GM19025 (cell line): ENCODE measurements around the gene FLYWCH2.
A peak's percentile ranks its signal among the peaks of the same experiment; 100 is the strongest.
"Not testable (repeated sequence)": the region's sequence is repeated elsewhere in the genome, so short reads cannot be mapped to it uniquely, and the experiment has no call there.

Experiments
- ATAC-seq: cut with Tn5 transposase; IDR thresholded peaks from one replicate; pipeline ENCODE4 v1.9.1; 2021; ENCODE audit warnings: mild to moderate bottlenecking, low read depth, moderate library complexity; ENCODE audit not compliant: unreplicated experiment

The FLYWCH2 gene

DNA sequence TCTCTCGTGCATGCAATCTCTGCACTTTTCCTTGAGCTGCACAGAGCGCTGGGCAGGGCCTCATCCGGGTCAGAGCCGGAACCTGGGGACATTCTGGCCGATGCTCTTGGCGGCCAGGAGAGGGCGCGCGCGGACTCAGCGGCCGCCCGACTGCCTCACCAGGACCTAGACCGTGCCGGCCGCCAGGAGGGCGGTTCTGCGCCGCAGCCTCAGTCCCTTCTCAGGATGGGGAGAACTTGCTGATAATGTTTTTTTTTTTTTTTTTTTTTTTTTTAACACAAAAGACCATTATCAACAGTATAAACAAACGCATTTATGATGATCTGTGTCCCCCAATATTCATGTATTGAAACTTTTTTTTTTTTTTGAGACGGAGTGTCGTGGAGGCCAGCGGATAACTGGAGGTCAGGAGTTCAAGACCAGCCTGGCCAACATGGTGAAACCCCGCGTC is 8.1 kb upstream of the FLYWCH2 start:
- ATAC-seq, result peak; percentile 64

DNA sequence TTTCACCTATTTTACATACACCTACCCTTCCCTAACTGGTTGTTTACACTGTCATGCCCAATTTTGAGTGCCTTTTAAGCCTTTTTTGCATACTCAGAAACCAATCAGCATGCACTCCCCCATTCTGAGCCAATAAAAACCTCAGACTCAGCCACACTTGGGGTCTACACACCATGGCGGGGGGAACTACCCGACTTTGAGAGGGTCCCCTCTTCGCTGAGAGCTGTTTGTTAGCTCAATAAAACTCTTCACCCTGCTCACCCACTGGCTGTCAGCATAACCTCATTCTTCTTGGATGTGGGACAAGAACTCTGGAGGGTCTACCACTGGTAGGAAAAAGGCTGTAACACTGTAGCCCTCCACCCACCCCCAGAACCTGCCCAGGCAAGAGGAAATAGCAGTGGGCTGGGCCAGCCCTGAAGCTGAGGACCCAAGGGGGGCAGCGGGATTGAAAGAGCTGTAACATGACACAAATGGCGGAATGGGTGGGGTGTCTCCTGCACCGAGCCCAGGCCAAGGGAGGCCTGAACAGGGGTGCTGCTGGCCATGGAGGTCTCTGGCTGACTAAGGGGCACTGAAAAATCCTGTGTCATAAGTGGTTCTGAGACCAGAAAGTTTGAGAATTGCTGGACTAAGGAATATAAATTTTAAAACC is 3.0 kb upstream of the FLYWCH2 start:
- ATAC-seq, result no peak

DNA sequence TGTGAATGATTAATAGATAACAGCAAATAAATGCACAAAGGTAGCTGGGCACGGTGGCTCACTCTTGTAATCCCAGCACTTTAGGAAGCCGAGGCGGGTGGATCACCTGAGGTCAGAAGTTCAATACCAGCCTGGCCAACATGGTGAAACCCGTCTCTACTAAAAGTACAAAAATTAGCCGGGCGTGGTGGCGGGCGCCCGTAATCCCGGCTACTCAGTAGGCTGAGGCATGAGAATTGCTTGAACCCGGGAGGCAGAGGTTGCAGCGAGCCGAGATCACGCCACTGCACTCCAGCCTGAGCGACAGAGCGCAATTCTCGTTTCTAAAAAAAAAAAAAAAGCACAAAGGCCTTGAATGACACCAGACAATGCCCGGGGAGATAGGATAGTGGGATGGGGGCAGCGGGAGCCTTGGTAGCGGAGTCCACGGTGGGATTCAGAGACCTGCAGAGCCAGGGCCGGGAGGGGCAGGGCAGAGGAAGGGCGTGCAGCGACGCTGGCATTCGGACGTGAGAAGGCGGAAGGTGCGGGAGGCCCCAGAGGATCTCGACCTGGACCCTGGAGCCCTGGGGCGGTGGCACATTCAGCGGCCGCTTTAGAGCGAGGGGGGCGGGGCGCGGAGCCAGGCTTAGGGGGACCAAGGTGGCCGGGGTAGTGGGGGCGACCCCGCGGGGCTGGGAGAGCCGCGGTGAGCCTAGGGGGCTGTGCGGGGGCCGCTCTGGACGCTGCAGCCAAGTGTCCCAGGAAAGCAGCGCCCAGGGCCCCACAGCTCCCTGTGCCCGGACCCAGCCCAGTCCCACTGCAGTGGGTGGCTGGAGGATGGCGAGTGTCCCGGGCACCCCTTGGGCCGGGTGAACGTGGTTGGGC is 999 bp upstream of the FLYWCH2 start:
- no peak for ATAC-seq

DNA sequence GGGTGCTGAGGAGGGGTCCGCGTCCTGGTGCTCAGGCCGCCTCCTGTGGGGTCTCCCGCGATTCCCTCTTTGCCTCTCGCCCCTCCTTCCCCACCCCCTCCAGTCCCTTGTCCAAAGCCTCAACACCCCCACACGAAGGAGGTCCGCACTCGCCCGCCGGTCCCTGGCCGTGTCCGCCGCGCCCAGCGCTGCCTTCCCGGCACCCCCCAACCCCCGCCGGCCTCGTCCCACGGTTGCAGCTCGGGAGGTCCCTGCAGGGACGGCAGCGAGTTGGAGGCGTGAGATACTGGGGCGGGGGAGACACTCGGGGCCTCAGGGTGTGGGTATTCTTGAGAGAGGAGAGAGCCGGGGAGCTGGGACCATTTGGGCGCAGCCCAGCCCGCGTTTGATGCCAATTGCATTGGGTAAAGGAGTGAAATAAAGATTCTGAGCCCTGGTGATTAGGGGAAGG is 468 bp downstream of the FLYWCH2 start:
- ATAC-seq, result no peak

DNA sequence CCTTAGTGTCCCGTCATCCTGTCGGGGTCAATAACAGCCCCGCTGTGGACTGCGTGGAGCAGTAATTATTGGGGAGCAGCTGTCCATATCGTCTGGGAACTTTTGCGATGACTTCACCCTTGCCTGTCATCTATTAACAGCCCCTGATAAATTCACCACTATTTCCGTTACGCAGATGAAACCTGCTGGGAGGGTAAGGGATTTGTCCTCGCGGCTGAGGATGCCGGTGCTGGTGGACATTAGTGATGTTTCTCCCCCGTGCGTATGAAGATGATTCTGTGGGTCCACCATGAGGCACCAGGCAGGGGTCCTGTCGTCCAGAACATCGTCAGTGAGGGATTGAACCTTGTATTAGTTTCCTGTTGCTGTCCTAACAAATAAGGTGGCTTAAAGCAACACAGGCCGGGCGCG is 1.0 kb downstream of the FLYWCH2 start:
- ATAC-seq, result no peak

DNA sequence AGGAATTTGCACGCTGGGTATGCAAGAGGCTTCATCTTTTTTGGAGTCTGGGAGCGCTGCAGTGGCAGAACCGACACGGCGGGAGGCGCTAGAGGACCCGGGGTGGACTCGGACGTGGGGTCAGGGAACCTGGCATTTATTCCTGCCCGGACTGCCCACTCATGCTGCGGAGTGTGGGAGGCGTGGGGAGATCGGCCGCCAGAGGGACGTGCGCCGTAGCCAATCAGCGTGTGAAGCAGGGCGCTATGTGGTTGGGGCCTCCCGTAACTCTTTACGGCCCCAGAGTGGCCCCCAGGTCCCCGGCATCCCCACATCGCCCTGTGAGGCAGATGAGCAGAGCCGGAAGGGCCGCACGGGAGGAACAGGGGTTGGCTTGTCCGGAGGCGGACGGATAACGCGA is 11.2 kb downstream of the FLYWCH2 start:
- no peak for ATAC-seq

DNA sequence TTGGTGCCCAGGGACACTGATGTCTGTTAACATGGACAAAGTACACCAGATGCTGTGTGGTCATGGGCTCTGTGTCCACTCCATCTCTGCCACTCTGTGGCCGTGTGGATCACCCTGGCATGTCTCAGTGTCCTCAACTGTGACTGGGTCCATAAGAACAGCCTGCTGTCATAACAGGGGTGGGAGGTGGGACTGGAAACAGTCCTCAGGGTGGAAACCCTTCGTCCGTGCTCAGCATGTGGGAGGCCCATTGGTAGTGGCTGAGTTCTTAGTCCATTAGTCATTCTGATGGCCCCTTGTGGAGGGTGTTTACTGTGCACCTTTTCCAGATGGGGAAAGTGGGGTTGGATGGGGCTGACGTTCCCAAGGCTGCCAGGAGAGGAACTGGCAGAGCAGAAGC is 12.8 kb downstream of the FLYWCH2 start:
- ATAC-seq, result no peak

DNA sequence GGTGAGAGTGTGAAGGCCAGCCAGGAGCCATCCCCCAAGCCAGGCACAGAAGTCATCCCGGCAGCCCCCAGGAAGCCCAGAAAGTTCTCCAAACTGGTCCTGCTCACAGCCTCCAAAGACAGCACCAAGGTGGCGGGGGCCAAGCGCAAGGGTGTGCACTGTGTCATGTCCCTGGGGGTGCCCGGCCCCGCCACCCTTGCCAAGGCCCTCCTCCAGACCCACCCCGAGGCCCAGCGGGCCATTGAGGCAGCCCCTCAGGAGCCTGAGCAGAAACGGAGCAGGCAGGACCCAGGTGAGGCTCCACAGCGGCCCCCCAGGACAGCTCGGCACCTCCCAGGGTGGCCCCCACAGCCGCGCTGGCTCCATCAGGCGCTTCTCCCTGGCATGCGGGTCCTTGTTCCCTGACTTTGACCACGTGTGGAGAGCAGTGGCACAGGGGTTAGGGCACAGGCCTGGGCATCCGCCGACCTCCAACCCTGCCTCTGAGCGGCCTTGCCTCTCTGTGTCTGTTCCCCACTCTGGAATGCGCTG is 13.5 kb downstream of the FLYWCH2 start:
- ATAC-seq, result no peak

DNA sequence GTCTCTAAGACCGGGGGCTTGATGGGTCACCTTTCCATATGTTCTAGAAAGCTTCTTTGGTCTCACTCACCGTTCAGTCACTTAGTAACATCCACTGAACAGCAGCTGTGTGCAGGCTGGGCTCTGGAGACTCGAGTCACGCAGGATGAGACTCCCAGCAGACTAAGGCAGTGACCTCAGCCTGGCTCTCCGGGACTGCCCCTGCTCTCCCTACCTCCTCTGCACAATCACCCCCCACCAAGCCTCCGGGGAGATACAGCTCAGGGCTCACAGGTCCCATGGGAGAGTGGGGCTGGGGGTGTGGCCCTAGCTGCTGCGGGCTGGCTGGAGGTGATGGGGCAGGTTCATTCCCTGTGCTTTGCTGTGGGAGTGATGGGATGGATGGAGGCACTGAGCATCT is 14.1 kb downstream of the FLYWCH2 start:
- peak; percentile 67 for ATAC-seq

DNA sequence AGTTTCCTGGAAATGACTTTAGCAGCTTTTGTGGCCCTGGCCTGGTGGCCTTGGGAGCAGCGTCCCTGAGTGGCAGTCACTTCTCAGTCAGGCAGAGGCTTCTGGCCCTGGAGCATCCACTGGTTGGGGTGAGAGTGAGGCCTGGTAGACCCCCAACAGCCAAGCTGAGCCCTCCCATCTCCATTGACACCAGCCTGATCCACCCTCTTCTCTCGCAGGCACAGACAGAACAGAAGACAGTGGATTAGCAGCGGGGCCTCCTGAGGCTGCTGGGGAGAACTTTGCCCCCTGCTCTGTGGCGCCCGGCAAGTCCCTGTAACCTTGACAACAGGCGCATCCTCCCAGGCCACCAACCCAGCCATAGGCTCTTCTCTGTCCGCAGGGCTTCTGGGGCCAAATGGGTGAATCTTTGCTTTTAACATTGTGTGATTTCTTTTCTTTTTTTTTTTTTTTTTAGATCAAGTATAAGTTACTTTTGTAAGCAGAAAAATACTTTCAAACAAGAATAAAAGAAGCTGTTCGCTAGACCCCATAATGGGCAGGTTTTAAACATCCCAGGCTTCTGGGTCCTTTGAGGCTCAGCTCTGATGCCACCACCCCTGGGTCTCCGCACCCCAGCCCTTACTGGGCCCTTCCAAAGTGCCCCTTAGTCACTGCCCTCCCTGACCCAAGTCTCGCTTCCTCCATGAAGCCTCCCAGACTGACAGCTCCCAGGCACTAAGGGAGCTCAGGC is 16.0 kb downstream of the FLYWCH2 start:
- ATAC-seq, result no peak

DNA sequence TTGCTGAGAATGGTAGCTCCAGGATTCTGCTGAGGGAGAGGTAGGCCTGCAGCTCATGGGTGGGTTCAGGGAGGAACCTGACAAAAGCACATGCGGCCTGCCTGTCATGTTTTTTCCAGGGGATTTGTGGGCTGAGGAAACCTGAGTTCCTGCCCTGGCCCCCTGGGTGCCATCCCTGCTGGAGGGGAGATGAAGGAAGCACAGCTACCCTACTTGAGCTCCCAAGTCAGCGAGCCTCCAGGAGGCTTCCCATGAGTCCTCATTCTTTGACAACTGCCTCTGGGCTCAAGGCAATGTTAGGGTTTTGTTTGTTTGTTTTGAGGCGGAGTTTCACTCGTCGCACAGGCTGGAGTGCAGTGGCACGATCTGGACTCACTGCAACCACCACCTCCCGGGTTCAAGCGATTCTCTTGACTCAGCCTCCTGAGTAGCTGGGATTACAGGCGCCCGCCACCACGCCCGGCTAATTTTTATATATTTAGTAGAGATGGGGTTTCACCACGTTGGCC is 16.6 kb downstream of the FLYWCH2 start:
- ATAC-seq, result no peak

DNA sequence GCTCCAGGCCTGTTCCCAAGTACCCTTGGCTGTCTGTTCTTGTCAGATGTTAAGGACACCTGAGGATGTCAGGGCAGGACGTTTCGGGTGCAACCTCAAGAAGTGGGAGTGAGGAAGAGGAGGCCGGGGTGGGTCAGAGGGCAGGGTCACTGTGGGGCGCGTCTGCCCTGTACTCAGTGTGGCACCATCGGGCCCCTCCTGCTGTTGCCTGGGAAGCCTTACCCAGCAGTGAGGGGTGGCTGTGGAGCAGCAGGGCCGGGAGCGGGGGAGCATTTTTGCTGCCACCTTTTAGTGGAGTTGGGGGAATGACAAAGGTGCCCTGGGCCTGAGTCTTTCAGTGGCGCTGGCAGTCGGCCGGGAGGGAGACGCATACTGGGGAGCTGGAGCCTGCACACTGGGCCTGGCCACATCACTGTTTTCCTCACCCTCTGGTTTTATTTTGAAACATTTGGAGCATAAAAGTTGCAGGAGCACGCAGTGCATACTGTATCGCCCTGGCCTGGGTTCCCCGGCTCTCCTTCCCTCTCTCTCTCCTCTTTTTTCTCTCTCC is 17.6 kb downstream of the FLYWCH2 start:
- ATAC-seq, result no peak

DNA sequence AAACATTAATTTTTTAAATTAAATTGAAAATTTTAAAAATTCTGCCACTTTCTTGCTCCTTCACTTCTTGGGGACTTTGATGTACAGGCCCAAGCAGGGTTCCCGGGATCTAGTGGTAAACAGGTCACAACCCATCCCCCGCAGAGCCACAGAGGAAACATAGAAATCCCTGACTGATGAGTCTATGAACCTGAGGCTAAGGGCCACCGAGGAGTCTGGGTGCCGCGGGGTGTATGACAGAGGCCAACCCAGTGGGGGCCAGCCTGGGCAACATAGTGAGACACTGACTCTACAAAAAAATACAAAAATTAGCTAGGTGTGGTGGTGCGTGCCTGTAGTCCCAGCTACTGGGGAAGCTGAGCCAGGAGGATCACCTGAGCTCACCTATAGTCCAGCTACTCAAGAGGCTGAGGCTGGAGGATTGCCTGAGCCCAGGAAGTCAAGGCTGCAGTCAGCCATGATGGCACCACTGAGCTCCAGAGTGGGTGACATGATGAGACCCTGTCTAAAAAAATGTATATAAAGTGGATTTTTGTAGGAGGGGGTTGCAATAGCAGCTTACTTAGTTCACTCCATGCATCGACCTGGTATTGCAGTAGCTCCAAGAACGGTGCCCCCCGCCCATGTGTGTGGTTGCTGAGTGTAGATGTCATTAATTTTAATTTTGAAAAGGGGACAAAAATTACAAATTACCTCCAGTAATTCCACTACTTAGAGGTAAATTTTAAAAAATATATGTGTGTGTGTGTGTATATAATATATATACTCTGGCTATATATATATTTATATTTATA is 19.5 kb downstream of the FLYWCH2 start:
- ATAC-seq, result no peak

DNA sequence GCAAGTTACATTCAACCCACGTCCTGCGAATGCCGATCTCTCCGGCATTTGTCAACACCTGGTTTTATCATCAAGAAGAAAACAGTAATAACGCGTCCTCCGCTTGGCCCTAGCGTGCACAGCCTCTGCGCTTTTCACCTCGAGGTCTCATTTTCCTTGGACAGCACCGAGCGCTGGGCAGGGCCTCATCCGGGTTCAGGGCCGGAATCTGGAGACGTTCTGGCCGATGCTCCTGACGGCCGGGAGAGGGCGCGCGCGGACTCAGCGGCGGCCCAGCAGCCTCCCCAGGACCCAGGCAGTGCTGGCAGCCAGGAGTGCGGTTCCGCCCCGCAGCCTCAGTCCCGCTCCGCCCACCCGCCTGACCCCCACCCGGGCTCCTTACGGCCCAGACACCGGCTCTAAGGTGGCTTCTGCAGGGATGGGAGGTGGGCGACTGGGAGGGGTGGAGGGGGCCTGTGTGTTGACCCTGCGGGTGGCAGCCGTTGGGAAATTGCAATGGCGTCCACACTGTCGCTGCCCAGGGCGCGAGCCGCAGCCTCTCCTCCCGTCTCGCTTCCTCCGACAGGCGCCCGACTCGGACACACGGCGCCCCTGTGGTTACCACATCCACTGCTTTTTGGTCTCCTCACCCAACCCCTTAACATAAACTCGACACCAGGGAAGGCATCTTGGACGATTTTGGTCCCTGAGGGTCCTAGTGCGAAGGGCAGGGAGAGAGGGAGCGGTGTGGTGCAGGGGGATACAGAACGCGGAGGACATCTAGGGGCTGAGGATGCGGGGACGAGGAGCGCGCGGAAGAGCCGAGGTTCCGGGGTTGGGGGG is 21.3 kb downstream of the FLYWCH2 start:
- peak; percentile 40 for ATAC-seq

DNA sequence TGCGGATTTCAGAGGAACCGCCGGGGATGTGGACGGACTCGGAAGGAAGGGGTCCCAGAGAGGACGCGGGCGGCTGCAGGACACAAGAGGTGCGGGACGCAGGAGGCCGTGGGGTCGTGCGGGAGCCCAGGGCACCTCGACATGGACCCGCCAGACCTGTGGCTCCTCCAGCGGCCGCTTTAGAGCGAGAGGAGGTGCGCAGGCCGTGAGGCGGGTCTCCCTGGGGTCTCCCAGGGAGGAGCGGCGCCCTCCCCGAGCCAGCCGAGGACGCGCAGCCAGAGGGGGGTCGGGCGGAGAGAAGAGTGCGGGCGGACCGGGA is 21.9 kb downstream of the FLYWCH2 start:
- peak; percentile 8 for ATAC-seq

DNA sequence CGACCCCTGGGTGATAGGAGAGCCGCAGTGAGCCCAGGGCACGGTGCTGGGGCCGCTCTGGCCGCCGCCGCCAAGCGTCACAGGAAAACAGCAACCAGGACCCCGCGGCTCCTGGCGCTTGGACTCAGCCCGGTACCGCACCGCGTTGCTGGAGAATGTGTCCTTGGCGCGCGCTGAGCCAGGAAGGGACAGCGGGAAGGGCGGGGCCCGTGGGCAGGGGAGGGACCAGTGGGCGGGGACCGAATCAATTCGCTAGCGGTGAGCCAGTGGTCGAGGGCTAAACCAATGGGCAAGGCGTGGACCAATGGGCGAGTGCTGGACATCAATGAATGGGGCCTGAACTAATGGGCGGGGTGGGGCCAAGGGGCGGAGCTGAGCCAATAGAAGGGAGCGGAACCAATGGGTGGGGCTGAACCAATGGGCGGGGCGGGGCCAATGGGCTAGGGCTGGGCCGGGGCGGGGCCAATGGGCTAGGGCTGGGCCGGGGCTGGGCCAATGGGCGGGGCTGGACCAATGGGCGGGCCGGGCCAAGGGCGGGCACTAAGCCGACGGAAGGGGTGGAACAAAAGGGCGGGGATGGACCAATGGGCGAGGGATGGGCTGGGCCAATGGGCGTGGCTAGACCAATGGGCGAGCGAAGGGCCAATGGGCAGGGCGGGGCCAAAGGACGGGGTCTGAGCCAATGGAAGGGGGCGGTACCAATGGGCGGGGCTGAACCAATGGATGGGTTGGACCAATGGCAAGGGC is 22.4 kb downstream of the FLYWCH2 start:
- peak; percentile 63 for ATAC-seq

DNA sequence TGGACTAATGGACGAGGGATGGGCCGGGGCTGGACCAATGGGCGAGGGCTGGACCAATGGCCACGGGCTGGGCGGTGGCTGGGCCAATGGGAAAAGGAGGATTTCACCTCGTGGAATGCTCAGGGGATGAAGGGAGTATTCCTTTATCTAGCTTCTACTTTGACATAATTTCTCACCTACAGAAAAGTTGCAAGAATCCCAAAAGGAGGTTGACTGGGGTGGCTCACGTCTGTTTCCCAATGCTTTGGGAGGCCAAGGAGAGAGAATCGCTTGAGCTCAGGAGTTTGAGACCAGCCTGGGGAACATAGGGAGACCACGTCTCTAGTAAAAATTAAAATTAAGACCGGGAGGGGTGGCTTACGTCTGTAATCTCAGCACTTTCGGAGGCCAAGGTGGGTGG is 23.0 kb downstream of the FLYWCH2 start:
- ATAC-seq, result no peak

DNA sequence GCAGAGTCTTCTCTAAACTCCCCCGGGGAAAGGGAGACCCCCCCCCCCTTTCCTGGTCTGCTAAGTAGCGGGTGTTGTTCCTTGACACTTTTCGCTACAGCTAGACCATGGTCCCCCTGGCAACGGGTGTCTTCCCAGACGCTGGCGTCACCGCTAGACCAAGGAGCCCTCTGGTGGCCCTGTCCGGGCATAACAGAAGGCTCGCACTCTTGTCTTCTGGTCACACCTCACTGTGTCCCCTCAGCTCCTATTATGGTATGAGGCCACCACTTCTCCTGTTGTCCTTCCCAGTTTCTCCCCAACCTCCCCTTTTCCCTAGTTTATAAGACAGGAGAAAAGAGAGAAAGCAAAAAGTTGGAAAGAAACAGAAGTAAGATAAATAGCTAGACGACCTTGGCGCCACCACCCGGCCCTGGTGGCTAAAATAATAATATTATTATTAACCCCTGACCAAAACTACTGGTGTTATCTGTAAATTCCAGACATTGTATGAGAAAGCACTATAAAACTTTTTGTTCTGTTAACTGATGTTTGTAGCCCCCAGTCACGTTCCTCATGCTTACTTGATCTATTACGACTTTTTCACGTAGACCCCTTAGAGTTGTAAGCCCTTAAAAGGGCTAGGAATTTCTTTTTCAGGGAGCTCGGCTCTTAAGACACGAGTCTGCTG is 24.2 kb downstream of the FLYWCH2 start:
- not testable (repeated sequence) for ATAC-seq
